Neutrophil (primary cell): ENCODE data around the gene SDC1.

ENCODE experiments used
- H3K27ac ChIP-seq: fragments of 200-600 bp; sonication (generic); 2 replicates; pipeline ENCODE4 v1.5.1; 2016; ENCODE audit warnings: mild to moderate bottlenecking, moderate library complexity
- H3K27me3 ChIP-seq: fragments of 200-600 bp; sonication (generic); 2 replicates; pipeline ENCODE4 v1.6.0; 2016; ENCODE audit warnings: mild to moderate bottlenecking
- H3K36me3 ChIP-seq: fragments of 200-600 bp; sonication (generic); 2 replicates; pipeline ENCODE4 v1.5.1; 2017
- H3K4me1 ChIP-seq, 2 experiments: fragments of 200-600 bp in 1 of 2; sonication (generic) in 1 of 2; 1 replicate in 1 of 2; 2 replicates in 1 of 2; pipeline versions ENCODE4 v1.5.1 to v1.6.1; 2013 to 2016; ENCODE audit warnings: low read depth in 1 of 2, low read length in 1 of 2, mild to moderate bottlenecking in 1 of 2, moderate library complexity in 1 of 2; ENCODE audit not compliant: control insufficient read depth in 1 of 2, insufficient read depth in 1 of 2
- H3K4me3 ChIP-seq, 2 experiments: fragments of 200-600 bp in 1 of 2; sonication (generic) in 1 of 2; 1 replicate in 1 of 2; 2 replicates in 1 of 2; pipeline ENCODE4 v1.5.1; 2013 to 2016; ENCODE audit warnings: low read depth in 1 of 2, low read length in 1 of 2, mild to moderate bottlenecking in 1 of 2, moderate library complexity in 1 of 2
- H3K9me3 ChIP-seq: fragments of 200-600 bp; sonication (generic); 2 replicates; pipeline ENCODE4 v1.5.1; 2016
- TF ChIP-seq, protein P1 (sequence below): fragments of 200-600 bp; sonication (generic); IDR thresholded peaks from 2 replicates; pipeline ENCODE4 v1.5.1; 2016; ENCODE audit warnings: antibody characterized with exemption

SDC1 gene

GRCh38 chr2:20179755-20180594 lies 45.0 kb downstream of the SDC1 start:
- Histone ChIP-seq H3K36me3 (no peaks in the 10 kb centered on the region), H3K4me3 (no peak overlapping the region), H3K27ac (no peak overlapping the region), H3K9me3 (no peaks in the 10 kb centered on the region), H3K4me1 (no peaks in the 10 kb centered on the region), H3K27me3 (peaks cover 8% of the 10 kb centered on the region)
- TF ChIP-seq, protein P1, sequence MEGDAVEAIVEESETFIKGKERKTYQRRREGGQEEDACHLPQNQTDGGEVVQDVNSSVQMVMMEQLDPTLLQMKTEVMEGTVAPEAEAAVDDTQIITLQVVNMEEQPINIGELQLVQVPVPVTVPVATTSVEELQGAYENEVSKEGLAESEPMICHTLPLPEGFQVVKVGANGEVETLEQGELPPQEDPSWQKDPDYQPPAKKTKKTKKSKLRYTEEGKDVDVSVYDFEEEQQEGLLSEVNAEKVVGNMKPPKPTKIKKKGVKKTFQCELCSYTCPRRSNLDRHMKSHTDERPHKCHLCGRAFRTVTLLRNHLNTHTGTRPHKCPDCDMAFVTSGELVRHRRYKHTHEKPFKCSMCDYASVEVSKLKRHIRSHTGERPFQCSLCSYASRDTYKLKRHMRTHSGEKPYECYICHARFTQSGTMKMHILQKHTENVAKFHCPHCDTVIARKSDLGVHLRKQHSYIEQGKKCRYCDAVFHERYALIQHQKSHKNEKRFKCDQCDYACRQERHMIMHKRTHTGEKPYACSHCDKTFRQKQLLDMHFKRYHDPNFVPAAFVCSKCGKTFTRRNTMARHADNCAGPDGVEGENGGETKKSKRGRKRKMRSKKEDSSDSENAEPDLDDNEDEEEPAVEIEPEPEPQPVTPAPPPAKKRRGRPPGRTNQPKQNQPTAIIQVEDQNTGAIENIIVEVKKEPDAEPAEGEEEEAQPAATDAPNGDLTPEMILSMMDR: no peak

- TF ChIP-seq, protein P1: no peak
- H3K27ac ChIP-seq: no peak overlapping the region
Observed at GRCh38 chr2:20179466-20179754, 45.5 kb downstream of the SDC1 start.

GRCh38 chr2:20178666-20179465 lies 46.1 kb downstream of the SDC1 start:
- no peaks in the 10 kb centered on the region for H3K9me3 ChIP-seq
- TF ChIP-seq, protein P1: no peak
- no peaks in the 10 kb centered on the region for H3K36me3 ChIP-seq
- no peaks in the 10 kb centered on the region for H3K4me1 ChIP-seq
- H3K27me3 ChIP-seq: peaks cover 8% of the 10 kb centered on the region
- H3K4me3 ChIP-seq: no peak overlapping the region
- no peak overlapping the region for H3K27ac ChIP-seq

More at GRCh38 chr2:20179466-20179754, 45.5 kb downstream of the SDC1 start:
- Histone ChIP-seq H3K36me3 (no peaks in the 10 kb centered on the region), H3K4me3 (no peak overlapping the region), H3K4me1 (no peaks in the 10 kb centered on the region), H3K27me3 (peaks cover 8% of the 10 kb centered on the region), H3K9me3 (no peaks in the 10 kb centered on the region)

GRCh38 chr2:20178249-20178607 lies 46.7 kb downstream of the SDC1 start:
- H3K36me3 ChIP-seq: no peaks in the 10 kb centered on the region
- H3K9me3 ChIP-seq: no peaks in the 10 kb centered on the region
- TF ChIP-seq, protein P1: no peak
- H3K27me3 ChIP-seq: peaks cover 5% of the 10 kb centered on the region
- H3K4me1 ChIP-seq: no peaks in the 10 kb centered on the region
- H3K27ac ChIP-seq: no peak overlapping the region
- no peak overlapping the region for H3K4me3 ChIP-seq

DNA sequence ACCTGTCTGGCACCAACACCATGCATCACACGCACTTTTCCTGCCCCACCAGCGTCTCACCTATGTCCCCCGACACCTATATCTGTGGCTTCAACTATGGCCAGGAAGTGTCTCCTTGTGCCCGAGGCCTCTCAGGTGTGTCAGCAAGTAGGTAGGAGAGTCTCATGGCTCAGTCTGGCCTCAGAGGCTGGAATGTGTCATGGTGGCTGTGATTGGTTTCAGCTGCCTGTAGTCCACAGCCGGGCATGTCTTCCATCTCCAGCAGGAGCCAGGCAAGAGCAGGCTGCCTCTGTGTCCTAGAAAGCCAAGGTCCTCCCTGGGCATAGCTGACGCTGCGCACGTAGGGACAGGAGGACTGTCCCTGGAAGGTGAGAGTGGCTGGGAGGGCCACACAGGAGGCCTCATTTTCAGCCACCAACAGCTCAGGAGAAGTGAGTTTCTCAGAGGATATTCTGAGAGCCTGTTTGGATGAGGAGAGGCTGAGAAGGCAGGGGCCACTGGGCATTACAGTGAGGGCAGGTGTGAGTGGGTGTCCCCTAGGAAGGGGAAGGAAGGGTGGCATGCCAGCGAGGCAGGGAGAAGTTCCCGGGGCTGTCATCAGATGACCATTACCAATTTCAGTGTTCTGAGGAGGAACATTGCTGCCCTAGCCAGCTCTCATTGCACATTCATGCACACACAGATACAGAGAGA lies 47.2 kb downstream of the SDC1 start:
- no peak overlapping the region for H3K4me3 ChIP-seq
- no peaks in the 10 kb centered on the region for H3K9me3 ChIP-seq
- H3K36me3 ChIP-seq: no peaks in the 10 kb centered on the region
- no peaks in the 10 kb centered on the region for H3K27me3 ChIP-seq
- TF ChIP-seq, protein P1: no peak
- no peak overlapping the region for H3K27ac ChIP-seq
- no peaks in the 10 kb centered on the region for H3K4me1 ChIP-seq
